NCI-H1930 (cell line): ENCODE results near the gene PNMA8C.

Experiments used
- DNase-seq, 2 experiments: peaks; one replicate each; lab custom pipeline; 2025; lab: John Stamatoyannopoulos, UW

The PNMA8C gene

DNA sequence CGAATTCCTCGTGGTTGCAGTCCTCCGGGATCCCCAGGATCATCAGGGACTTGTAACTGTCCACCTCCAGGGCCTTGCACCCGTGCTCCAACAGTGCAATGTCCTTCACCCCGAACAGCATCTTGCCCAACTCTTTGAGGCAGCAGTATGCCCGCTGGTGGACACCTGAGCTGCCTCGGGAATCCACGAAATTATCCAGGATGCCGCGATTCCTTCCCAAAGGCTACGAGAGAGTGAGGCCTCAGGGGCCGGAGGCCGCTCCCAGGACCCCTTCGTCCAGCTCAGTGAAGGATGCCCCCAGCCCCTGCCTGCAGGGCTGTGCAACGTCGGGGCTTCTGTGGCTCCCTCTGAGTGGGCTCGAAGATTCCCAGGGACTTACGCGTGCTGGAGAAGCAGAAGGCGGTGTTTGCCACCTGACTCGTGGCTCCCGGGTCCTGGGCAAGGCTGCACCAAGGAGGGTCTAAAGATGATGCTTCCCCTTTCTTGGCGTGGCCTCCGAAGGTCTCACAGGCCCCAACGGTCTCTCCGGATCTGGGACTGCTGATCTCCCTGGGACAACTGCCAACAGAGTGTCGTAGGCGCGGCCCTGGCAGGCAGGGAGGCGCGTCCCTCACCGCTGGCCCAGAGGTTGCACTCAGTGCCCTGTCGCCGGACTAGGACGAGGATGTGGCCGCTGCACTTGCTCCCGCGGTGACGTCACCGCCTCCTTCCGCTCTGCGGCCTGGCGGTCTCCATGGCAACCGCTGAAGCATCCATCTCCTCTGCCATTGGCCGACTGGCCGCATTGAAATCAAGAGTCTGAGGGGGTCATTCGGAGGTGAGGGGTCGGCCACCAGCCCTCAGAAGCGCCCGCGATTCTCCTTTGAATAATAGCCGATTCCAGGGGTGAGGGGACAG is at the start of gene PNMA8C:
Gene PNMA8C, minus strand, starts transcription at position 698 of the 897 bp plus-strand sequence. Its CDS starts 577 bp downstream, at position 121.
- DNase-seq = peak; percentile 91 to 92

DNA sequence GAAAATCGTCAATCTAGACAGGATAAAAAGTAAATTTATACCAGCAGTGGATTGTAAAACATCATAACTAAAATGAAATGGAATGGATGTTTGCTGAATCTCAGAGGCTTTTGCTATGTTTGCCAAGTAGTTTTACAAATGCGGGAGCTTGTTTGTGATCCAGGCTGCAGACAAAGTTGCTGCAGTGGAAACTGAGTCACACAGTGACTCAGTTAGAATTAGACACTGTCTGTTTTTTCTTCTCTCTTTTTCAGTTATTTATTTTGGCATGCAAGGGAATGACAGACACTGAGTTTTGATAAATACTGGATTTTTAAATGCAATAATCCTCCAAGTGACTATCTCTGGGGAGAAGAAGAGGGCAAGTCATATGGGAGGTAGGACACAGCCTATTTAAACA is 47.2 kb upstream of the PNMA8C start:
- no peak for DNase-seq

DNA sequence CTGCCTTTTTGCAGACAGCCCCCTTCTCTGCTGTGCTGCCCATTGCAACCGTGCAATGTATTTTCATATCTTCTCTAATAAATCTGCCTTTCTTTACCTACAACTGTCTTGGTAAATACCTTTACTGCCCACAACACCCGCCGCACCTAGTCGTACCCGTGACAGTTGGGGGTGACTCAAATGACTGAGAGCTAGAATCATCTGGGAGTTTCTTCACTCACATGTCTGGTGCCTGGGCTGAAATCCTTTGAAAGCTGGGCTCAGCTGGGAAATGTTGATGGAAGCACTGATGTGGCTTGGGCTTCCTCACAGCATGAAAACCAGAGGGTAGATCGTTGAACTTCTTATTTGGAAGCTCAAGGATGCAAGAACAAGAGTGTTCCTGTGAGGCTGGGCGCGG is 45.5 kb upstream of the PNMA8C start:
- DNase-seq = no peak

DNA sequence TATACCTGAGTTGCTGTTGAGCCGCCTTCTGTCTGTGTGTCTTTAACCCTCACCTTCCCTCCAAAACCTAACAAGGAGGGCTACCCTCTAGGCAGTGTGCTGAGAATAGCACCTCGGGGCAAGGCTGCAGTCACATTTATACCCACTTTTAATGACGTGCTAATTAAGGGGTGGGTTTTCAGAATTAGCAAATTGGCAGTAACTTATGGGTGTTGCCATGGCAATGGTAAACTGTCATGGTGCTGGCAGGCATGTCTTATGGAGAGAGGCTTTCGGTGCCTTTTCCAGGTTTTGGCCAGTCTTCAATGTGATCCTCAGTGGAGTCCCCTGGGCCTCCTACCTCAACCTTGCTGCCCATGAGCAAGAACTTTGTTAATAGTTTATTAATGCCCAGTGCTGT is 43.9 kb upstream of the PNMA8C start:
- no peak for DNase-seq

DNA sequence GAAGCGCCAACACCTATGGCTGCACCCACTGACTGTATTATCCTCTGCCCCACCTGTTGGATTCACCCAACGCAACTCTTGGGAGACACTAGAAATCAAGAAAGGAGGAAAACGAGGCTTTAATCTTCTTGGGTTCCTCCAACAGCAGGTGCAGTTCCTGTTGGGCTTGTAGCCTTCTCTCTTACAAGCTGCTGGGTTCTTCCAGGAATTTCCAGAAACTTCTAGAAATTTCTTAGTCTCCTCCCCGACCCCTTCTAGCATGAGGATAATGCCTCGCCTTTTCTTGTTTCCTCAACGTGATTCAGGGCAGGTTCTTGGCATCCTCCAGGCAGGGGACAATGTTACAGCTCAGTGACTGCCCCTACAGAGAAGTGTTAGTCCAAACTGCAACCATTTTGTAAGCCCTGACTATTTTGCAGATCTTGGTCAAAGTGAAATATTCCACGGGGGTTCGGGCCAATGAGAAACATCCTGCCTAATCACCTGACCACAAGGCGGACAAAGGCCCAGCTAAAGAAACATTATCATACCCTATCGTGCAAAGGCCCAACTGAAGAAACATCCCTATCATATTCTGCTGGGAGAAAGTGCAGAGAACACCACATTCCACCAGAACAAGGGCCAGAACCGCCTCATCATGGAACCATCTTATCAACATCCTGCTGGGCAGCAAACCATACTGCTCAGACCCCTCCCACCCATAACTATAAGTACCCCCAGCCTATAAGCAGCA is 43.2 kb upstream of the PNMA8C start:
- DNase-seq = peak in 1 of 2 experiments; percentile 58

DNA sequence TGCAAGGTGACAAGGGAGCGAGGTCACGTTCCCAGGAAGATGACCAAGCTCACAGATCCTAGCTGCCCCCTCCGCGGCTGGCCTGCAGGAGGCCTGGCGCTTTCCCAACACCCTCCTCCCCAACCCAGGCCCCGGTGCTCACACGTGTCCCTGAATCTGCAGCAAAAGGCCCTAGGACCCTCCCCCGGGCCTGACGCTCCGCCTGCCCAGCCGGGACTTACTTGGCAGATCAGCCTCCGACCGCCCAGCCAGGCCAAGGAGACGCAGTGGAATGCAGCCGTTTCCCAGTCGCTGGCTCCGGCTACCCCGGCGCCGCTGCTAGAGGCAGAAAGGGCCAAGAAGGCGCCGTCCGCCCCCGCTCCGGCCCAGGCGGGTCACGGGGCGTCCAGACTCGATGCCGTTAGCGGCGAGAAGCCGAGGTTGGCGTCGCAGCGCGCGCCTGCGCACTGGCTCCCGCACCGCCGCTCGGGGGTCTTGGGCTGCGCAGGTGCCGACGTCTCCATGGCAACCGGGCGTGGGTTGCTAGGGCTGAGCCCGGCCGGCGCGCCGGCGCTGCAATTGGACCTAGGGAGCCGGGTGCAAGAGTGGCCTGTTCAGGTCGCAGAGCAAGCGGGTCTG is 42.5 kb upstream of the PNMA8C start, which contains the start of gene PNMA8A:
Gene PNMA8A, minus strand, starts transcription at position 448 of the 618 bp plus-strand sequence. CDS start 528 bp downstream, outside the sequence.
- peak; percentile 93 to 98 for DNase-seq

DNA sequence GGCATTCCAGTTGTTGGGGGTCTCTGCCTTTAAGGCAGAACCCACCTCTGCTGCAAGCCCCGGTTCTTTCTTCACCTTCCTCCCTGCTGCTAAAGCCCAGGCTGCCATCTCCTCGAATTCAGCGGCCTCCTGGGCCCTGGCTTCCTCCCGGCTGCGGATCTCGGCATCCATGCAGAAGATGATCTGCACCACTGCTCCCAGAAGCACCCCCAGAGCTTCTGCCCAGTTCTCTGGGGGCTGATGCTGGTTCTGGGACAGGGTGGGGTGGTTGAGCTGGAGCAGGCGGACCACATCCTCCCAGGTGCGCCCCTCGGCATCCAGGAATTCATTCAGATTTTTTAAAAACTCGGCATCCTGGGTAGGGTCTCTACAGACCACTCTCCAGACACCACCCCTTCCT is 41.6 kb upstream of the PNMA8C start:
- DNase-seq = no peak

DNA sequence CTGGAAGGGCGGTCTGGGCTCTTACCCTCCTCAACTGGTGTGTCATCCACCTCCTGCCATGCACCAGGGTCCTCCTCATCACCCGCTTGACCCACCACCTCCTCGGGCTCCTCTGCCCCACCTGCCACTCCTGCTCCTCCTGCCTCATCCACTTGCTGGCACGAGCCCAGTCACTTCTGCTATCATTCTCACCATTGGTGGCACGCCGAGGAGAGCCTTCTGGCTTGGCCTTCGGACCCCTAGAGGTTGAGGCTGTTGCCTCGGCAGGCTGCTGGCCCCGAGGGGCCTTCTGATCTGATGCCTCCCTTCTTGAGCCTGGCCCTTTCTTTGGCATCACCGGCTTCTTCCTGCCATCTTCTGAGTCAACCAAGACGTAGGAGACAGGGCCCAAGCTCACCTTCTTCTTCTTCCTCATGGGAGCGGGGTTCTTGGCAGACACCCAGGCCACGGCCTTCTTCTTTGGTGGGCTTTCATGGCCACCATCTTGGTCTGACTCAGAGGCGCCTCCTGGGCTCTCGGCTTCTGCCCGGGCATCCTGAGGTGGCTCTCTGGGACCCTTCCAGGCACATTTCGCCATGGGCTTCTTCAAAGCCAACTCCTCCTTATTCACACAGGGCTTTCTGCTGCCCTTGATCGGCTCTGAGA is 40.9 kb upstream of the PNMA8C start:
- DNase-seq = no peak

DNA sequence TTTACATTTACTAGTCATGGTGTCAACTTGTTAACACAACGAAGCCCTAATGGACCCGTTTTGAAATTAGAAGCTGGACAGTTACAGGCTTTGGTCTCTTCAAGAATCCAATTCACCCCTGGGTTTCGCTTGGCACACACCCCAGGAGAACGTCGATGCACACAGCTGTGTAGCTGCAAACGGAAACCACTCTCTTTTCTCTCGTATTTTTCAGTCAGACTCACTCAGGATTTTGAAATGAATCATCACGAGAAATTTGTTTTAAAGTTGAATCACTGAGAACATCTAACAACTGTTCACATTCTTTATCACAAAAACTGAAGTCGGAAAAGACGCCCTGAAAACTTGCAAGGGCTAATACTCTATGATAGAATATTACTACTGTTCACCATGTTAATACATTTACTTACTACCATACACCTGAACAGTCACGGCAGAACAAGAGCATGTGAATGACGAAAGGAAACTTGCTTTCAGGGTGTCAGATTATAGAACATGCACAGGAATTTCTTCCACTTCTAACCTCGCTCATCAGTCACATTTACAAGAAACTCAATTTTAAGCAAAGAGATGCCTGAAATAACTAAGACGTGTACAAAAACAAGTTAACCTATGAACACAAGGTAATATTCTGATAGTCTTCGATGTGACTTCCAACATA is 37.9 kb upstream of the PNMA8C start:
- no peak for DNase-seq

DNA sequence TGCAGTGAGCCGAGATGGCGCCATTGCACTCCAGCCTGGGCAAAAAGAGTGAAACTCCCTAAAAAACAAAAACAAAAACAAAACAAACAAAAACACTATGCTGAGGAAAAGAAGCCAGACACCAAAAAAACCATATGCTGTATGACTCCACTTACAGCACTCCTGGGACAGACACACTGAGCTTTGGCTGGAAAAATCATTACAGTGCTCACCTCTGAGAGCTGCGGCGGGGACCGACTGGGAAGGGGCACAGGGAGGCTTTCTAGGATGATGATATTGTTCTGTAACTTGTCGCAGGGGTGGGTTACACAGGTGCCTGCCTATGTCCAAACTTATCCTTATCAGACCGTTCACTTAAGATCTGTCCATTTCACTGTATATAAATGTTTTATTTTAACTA is 34.8 kb upstream of the PNMA8C start:
- no peak for DNase-seq

DNA sequence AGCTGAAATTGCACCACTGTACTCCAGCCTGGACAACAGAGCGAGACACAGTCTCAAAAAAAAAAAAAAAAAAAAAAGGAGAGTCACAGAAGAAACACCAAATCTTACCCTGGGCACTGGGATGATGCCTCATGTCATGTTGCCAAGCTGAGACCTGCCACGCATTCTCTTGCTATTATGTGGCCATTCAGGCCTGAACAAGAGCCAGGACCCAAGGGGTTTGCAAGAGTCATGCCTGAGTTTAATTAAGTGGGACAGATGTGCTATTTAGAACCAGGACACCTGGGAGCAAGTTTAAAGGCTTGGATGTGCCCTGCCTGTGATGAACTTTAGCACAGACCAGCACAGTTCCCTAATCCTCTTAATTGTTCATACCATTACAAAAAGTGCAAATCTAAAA is 32.8 kb upstream of the PNMA8C start:
- no peak for DNase-seq

DNA sequence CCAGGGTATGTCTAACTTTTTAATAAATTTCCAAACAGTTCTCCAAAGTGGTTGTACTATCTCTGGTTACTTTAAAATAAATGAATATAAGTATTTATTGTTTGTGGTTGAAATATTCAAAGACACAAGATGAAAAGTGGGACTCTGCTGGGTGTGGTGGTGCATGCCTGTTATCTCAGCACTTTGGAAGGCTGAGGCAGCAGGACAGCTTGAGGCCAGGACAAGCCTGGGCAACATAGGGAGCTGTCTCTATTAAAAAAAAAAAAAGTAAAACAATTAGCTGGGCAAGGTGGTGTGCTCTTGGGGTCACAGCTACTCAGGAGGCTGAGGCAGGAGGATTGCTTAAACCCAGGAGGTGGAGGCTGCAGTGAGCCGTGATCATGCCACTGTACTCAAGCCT is 32.2 kb upstream of the PNMA8C start:
- DNase-seq = no peak

DNA sequence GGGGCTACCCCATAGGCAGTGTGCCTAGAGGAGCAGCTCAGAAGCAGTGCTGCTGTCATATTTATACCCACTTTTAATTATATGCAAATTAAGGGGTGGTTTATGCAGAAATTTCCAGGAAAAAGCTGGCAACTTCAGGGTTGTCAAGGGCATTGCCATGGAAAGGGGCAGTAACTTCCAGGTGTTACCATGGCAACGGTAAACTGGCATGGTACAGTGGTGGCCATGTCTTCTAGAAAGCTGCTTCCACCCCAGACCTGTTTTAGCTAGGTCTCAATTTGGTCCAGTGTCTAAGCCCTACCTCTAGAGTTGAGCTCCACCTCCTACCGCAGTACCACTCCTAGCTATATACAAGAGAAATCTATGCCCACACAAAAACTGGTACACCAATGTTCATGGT is 31.3 kb upstream of the PNMA8C start:
- no peak for DNase-seq

DNA sequence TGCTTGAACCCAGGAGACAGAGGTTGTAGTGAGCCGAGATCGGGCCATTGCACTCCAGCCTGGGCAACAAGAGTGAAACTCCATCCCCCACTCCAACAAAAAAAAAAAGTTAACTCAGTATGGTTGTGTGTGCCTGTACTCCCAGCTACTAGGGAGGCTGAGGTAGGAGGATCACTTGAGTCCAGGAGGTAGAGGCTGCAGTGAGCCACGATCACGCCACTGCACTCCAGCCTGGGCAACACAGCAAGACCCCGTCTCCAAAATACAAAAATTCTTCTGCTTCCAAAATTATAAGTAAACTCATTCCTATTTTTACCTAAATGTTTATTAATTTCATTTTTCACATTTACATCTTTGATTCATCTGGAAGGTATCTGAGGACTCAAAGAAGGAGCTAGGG is 28.2 kb upstream of the PNMA8C start:
- DNase-seq = no peak

DNA sequence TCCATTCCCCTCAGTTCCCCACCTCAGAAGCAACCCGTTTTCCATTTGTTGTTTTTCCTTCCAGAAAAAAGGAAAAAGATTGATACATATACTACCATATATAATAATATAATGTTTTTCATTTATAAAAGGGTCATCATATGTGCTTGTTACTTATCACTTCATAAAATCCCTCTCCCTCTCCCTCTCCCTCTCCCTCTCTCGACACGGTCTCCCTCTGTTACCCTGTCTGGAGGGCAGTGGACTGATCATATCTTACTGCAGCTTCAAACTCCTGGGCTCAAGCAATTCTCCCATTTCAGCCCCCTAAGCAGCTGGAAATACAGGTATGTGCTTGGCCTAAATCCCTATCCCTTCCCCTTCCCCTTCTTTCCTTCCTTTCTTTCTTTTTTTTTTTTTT is 25.5 kb upstream of the PNMA8C start:
- DNase-seq = no peak

DNA sequence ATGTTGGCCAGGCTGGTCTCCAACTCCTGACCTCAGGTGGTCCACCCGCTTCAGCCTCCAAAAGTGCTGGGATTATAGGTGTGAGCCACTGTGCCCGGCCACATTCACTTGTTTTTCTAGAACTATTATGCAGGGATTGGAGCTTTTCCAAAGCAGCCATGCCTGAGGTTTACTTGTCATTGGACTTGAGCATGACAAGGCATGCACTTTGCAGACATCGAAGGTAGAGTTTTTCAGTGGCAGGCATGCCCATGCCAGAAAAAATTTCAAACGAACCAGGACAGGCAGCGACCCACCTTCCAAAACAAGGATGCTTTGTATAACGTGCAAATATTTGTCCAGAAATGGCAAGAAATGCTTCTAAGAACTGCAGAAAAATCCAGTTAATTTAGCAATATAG is 24.9 kb upstream of the PNMA8C start:
- no peak for DNase-seq

DNA sequence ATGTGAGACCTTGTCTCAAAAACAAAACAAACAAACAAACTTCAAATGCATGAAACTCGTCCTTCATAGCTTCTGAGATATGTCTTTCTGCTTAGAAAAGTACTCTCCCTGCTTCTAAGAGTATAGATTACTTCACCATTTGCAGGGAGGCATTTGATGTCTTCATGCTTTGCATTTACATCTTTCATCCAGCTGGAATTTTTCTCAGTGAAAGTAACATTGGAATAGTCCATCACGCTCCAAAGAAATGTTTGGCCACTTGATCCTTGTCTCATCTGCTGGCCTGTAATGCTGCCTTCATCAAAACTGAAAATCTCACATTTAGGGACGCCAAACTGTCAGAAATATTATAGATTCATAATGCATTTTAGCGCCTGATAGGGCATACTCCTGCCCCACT is 23.4 kb upstream of the PNMA8C start:
- DNase-seq = no peak

DNA sequence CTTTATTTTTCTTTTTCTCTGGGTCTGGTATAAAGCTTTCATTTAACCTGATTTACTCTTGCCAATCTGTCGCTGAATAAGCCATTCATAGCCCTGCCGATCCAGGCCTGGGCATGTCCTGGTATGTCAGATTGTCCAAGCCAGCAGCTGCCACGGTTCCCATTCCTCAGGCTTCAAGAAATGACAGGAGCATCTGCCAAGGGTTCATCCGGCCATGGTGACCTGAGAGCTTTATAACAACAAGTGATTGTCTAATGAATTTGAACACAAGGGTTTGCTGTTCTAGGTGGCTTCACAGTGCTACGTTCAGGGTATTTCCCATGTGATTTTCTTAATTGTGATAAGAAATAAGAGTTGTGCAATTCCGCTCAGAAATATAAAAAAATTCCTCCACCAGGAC is 22.6 kb upstream of the PNMA8C start:
- DNase-seq = no peak

DNA sequence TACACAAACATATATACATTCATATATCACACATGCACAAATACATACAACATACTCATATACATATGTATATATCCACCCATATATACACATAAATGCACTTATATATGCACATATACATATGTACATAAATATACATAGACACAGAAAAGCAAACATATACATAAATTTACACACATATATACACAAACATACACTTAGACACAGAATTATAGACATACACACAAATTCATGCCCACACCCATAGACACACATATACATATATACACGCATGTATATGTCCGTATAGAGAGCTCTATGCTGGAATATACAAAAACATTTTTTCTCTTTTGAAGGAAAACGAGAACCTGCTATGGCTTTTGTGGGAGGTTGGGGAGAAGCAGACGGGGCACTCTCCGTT is 22.0 kb upstream of the PNMA8C start:
- DNase-seq = no peak

DNA sequence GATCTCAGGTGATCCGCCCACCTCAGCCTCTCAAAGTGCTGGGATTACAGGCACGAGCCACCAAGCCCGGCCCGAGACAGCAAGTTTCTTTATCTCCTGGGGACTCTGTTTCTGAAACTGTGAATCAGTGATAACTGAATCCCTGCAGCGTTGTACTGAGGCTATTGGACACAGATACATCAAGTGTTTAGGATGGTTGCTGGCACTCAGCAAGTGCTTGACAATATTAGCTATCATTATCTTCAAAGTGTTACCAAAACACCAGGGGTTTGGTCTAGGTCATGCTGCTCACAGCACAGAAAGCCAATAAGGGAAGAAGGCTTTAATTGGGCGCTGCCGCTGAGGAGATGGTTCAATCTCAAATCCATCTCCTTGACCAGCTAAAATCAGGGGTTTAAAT is 20.5 kb upstream of the PNMA8C start:
- no peak for DNase-seq

DNA sequence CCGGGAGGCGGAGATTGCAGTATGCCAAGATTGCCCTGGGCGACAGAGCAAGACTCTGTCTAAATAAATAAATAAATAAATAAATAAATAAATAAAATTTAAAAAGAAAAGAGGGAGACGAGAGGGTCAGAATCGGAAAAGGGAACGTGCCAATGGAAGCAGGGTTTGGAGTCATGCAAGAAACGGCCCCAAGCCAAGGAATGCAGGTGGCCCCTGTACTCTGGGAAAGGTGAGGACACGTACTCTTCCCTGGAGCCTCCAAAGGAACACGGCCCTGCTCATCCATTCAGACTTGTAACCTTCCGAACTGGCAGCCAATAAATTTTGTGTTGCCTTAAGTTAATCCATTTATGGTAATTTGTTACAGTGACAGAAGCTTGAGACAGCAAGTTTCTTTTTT is 19.9 kb upstream of the PNMA8C start:
- no peak for DNase-seq

DNA sequence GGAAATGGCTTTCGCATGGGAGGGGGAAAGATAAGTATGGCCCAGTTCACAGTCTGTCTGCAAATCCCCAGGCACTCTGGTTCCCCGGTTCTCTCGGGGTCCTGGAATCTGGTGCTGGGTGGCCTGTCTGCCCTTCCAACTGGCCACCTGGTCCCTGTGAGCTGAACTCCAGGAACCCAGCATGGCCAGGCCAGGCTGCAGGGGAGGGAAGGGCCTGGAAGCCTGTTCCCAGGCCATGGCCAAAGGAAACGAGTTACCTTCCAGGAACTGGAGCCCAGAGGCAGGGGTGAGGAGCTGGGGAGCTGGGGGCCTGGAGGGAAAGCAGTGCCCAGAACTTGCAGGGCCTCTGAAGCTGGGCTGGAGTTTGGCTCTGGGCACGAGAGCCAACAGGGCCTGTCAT is 19.1 kb upstream of the PNMA8C start:
- DNase-seq = no peak
